Osteoblast (primary cell): Measurements from ENCODE around the gene NR1I2. TPM values are rescaled to one million over a fixed set of nuclear protein-coding genes. Genes with fewer than 3 reads are reported as not detected.

Source experiments
- DNase-seq: peaks from one replicate; pipeline ENCODE4 v3.0.0; 2011; ENCODE audit warnings: low spot score, mixed read lengths; ENCODE audit not compliant: insufficient read length; ENCODE audit errors: missing footprints
- H2AFZ ChIP-seq: 2 replicates; pipeline ENCODE4 v1.6.0; 2011; ENCODE audit warnings: mild to moderate bottlenecking, low read length
- H3K27ac ChIP-seq: 2 replicates; pipeline ENCODE4 v1.5.1; 2011; ENCODE audit warnings: mild to moderate bottlenecking, low read depth, low read length, moderate library complexity
- H3K27me3 ChIP-seq: 2 replicates; pipeline ENCODE4 v1.6.0; 2012; ENCODE audit warnings: mild to moderate bottlenecking, control low read depth, inconsistent platforms, low read length, moderate library complexity; ENCODE audit not compliant: insufficient read depth
- H3K36me3 ChIP-seq: 2 replicates; pipeline ENCODE4 v1.5.1; 2011; ENCODE audit warnings: mild to moderate bottlenecking, low read length, control low read depth, moderate library complexity; ENCODE audit not compliant: insufficient read depth
- H3K4me1 ChIP-seq: 2 replicates; pipeline ENCODE4 v1.5.1; 2011; ENCODE audit warnings: mild to moderate bottlenecking, low read length, control low read depth, moderate library complexity; ENCODE audit not compliant: insufficient read depth
- H3K4me2 ChIP-seq: 2 replicates; pipeline ENCODE4 v1.6.0; 2011; ENCODE audit warnings: mild to moderate bottlenecking, low read length; ENCODE audit not compliant: insufficient read depth
- H3K4me3 ChIP-seq: fragments of 200-600 bp; sonication (generic); 3 replicates; pipeline ENCODE4 v1.5.1; 2012; ENCODE audit warnings: mild to moderate bottlenecking, low read length, inconsistent platforms; ENCODE audit not compliant: insufficient read depth
- H3K79me2 ChIP-seq: 2 replicates; pipeline ENCODE4 v1.6.0; 2012; ENCODE audit warnings: mild to moderate bottlenecking, low read length, control low read depth, inconsistent platforms; ENCODE audit not compliant: insufficient read depth
- H3K9me3 ChIP-seq: 2 replicates; pipeline ENCODE4 v1.5.1; 2011; ENCODE audit warnings: low read depth, low read length, control low read depth
- H4K20me1 ChIP-seq: 2 replicates; pipeline ENCODE4 v1.6.0; 2012; ENCODE audit warnings: mild to moderate bottlenecking, low read length, control low read depth; ENCODE audit not compliant: insufficient read depth
- CTCF ChIP-seq: IDR thresholded peaks from 2 replicates; pipeline ENCODE4 v1.5.1; 2011; ENCODE audit warnings: mild to moderate bottlenecking, low read depth, low read length, moderate library complexity; ENCODE audit errors: extremely low read depth
- total RNA-seq: library from RNA; depleted of rRNA; stranded (reverse); fragments of >200 nt; gene quantifications from 2 replicates; pipeline ENCODE4 v1.2.3, GENCODE V29; 2012

The NR1I2 gene
- total RNA-seq, 1 donor = 0.36 TPM

- DNase-seq = no peak
- no peaks in the 10 kb centered on the region for H3K27me3 ChIP-seq
- H3K9me3 ChIP-seq = no peaks in the 10 kb centered on the region
These were observed 77.8 kb downstream of the NR1I2 start for GRCh38 chr3:119859728-119860127.

GRCh38 chr3:119861681-119862080 lies 79.8 kb downstream of the NR1I2 start:
- Histone ChIP-seq H3K27me3 (no peaks in the 10 kb centered on the region), H3K9me3 (no peaks in the 10 kb centered on the region), H3K4me3 (no peak overlapping the region), H3K79me2 (peaks cover 6% of the 10 kb centered on the region), H4K20me1 (no peaks in the 10 kb centered on the region), H3K36me3 (peaks cover 23% of the 10 kb centered on the region), H3K4me2 (no peak overlapping the region), H3K4me1 (no peaks in the 10 kb centered on the region), H2AFZ (no peak overlapping the region), H3K27ac (no peak overlapping the region)
- no peak for DNase-seq
- no peak for TF ChIP-seq CTCF

More at GRCh38 chr3:119859728-119860127, 77.8 kb downstream of the NR1I2 start:
- no peak for TF ChIP-seq CTCF
- H3K4me3 ChIP-seq = no peak overlapping the region
- H4K20me1 ChIP-seq = no peaks in the 10 kb centered on the region
- H3K79me2 ChIP-seq = peaks cover 6% of the 10 kb centered on the region
- no peak overlapping the region for H3K4me2 ChIP-seq
- H3K4me1 ChIP-seq = no peaks in the 10 kb centered on the region
- peaks cover 23% of the 10 kb centered on the region for H3K36me3 ChIP-seq
- H2AFZ ChIP-seq = no peak overlapping the region
- H3K27ac ChIP-seq = no peak overlapping the region

GRCh38 chr3:119862616-119863015 lies 80.7 kb downstream of the NR1I2 start:
- TF ChIP-seq CTCF = no peak
- Histone ChIP-seq H3K36me3 (peaks cover 19% of the 10 kb centered on the region), H2AFZ (no peak overlapping the region)

GRCh38 chr3:119864476-119864875 lies 82.6 kb downstream of the NR1I2 start:
- Histone ChIP-seq H3K4me3 (no peak overlapping the region), H3K27me3 (no peaks in the 10 kb centered on the region), H3K4me2 (no peak overlapping the region), H3K9me3 (no peaks in the 10 kb centered on the region), H4K20me1 (no peaks in the 10 kb centered on the region), H3K4me1 (no peaks in the 10 kb centered on the region), H3K79me2 (peaks cover 9% of the 10 kb centered on the region), H3K36me3 (peaks cover 11% of the 10 kb centered on the region), H3K27ac (no peak overlapping the region), H2AFZ (no peak overlapping the region)
- TF ChIP-seq CTCF = no peak
- no peak for DNase-seq

More at GRCh38 chr3:119862616-119863015, 80.7 kb downstream of the NR1I2 start:
- Histone ChIP-seq H3K27ac (no peak overlapping the region), H3K9me3 (no peaks in the 10 kb centered on the region), H3K27me3 (no peaks in the 10 kb centered on the region), H4K20me1 (no peaks in the 10 kb centered on the region), H3K4me3 (no peak overlapping the region), H3K4me1 (no peaks in the 10 kb centered on the region), H3K79me2 (peaks cover 6% of the 10 kb centered on the region), H3K4me2 (no peak overlapping the region)
- no peak for DNase-seq

Other genes with a start within 250 kb of the NR1I2 start
- gene CD80, start 222.5 kb upstream of the NR1I2 start, total RNA-seq = 2.5 and 3.2 TPM in 2 replicates
- gene ADPRH, start 202.6 kb upstream of the NR1I2 start, total RNA-seq = 7.2 and 8.3 TPM in 2 replicates
- gene PLA1A, start 184.2 kb upstream of the NR1I2 start, total RNA-seq = under 0.01 and 0.36 TPM in 2 replicates
- gene POPDC2, start 121.5 kb upstream of the NR1I2 start, total RNA-seq = 1.1 and 1.8 TPM in 2 replicates
- gene COX17, start 104.7 kb upstream of the NR1I2 start, total RNA-seq = 8.0 and 13.3 TPM in 2 replicates
- 0.36 and 0.59 TPM in 2 replicates for gene CFAP91, start 79.1 kb upstream of the NR1I2 start, total RNA-seq